Retinal pigment epithelial cell (primary cell): ENCODE data around the gene GSK3B.

Experiments
- DNase-seq: peaks from one replicate; pipeline ENCODE4 v3.0.0-alpha.2; 2010; ENCODE audit warnings: low read depth
- H3K4me3 ChIP-seq: 2 replicates; pipeline ENCODE4 v1.5.1; 2011; ENCODE audit warnings: mild to moderate bottlenecking, low read length, control low read depth, moderate library complexity
- CTCF ChIP-seq: conservative IDR thresholded peaks from 2 replicates; pipeline ENCODE4 v1.5.1; 2011; ENCODE audit warnings: low read depth, low read length, control low read depth, inconsistent platforms

The GSK3B gene

GRCh38 chr3:119778176-119778575 is 316.1 kb downstream of the GSK3B start:
- no peak for TF ChIP-seq CTCF
- no peak for DNase-seq
- H3K4me3 ChIP-seq, result no peak overlapping the region

DNA sequence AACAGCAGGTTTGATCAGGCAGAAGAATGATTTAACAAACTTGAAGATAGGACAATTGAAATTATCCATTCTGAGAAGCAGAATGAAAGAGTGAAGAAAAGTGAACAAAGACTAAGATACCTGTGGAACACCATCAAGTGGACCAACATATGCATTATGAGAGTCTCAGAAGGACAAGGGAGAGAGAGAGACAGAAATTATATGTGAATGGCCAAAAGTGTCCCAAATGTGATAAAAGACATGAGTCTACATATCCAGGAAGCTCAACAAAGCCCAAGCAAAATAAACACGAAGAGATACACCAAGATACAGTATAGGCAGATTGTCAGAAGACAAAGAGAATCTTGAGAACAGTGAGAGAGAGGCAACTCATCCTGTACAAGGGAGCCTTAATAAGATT is 317.9 kb downstream of the GSK3B start:
- TF ChIP-seq CTCF, result no peak
- no peak for DNase-seq
- no peak overlapping the region for H3K4me3 ChIP-seq

DNA sequence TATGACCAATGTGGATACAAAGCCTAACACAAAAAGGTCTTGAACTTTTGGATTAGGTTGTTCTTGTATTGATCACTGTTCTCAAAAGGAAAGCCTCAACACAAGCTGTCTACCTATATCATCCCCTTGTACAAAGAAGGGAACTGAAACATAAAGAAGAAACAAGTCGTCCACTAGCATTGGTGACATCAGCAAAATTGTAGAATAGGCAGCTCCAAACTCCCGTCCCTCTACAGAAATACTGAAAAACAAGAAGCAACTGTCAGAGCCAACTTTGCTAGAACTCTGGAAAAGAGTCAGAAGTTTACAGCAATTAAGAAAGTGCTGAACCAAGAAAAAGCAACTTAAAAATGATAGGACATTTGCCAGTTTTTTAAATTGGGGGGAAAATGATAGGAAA is 319.8 kb downstream of the GSK3B start:
- TF ChIP-seq CTCF, result no peak
- H3K4me3 ChIP-seq, result no peak overlapping the region
- DNase-seq, result no peak
